Activated naive CD8-positive, alpha-beta T cell treated with anti-CD3 and anti-CD28 coated beads, Interleukin-2, amount 10 ng/mL, durations not matched to agents 7 days and 5 days (primary cell): ENCODE results near the gene SEL1L3. TPM values are rescaled to one million over a fixed set of nuclear protein-coding genes. Genes with fewer than 3 reads are reported as not detected.

Experiments
- ATAC-seq: fragments of 150-1000 bp; cut with Tn5 transposase; one replicate; pipeline ENCODE4 v1.10.0; 2021; ENCODE audit warnings: low read depth, moderate library complexity
- POLR2A ChIA-PET: fragments of 350-600 bp; sonication (Branson Sonifier 250); formaldehyde crosslinking; loops from one replicate; lab custom pipeline; 2021; ENCODE audit warnings: antibody characterized with exemption; lab: Charles Lee
- DNase-seq: peaks from one replicate; pipeline ENCODE4 v3.0.0; 2021
- H3K27ac Mint-ChIP-seq: one replicate; pipeline ENCODE4 v1.8.0; 2022; ENCODE audit warnings: mild to moderate bottlenecking, mixed read lengths
- H3K27me3 Mint-ChIP-seq: one replicate; pipeline ENCODE4 v1.8.0; 2022; ENCODE audit warnings: mild to moderate bottlenecking, moderate library complexity, mixed read lengths
- H3K36me3 Mint-ChIP-seq: one replicate; pipeline ENCODE4 v1.8.0; 2021; ENCODE audit warnings: mild to moderate bottlenecking, mixed read lengths
- H3K4me1 Mint-ChIP-seq: one replicate; pipeline ENCODE4 v1.8.0; 2021; ENCODE audit warnings: mixed read lengths
- H3K4me3 Mint-ChIP-seq: one replicate; pipeline ENCODE4 v1.8.0; 2022; ENCODE audit warnings: mild to moderate bottlenecking, moderate library complexity, mixed read lengths
- H3K9me3 Mint-ChIP-seq: one replicate; pipeline ENCODE4 v1.8.0; 2021; ENCODE audit warnings: mixed read lengths
- total RNA-seq, 2 experiments: library from RNA; stranded (reverse); gene quantifications; one replicate each; pipeline ENCODE4 v1.2.3, GENCODE V29; 2021

SEL1L3 gene
- total RNA-seq, 2 experiments from 2014 or later = 62.8 to 69.7 TPM

GRCh38 chr4:25800245-25800644, 62.5 kb downstream of the SEL1L3 start:
- POLR2A ChIA-PET = no interaction called here
- no peak overlapping the region for H3K27ac Mint-ChIP-seq

GRCh38 chr4:25799522-25799921, 63.3 kb downstream of the SEL1L3 start:
- DNase-seq (no peak), ATAC-seq (no peak)
- H3K9me3 Mint-ChIP-seq = no peaks in the 10 kb centered on the region
- peaks cover 46% of the 10 kb centered on the region for H3K36me3 Mint-ChIP-seq
- POLR2A ChIA-PET = no interaction called here
- no peak overlapping the region for H3K4me3 Mint-ChIP-seq
- no peaks in the 10 kb centered on the region for H3K4me1 Mint-ChIP-seq
- no peaks in the 10 kb centered on the region for H3K27me3 Mint-ChIP-seq
- peak overlapping the region; percentile 3 for H3K27ac Mint-ChIP-seq

More at GRCh38 chr4:25800245-25800644, 62.5 kb downstream of the SEL1L3 start:
- no peaks in the 10 kb centered on the region for H3K4me1 Mint-ChIP-seq
- peaks cover 42% of the 10 kb centered on the region for H3K36me3 Mint-ChIP-seq
- no peak overlapping the region for H3K4me3 Mint-ChIP-seq
- no peaks in the 10 kb centered on the region for H3K9me3 Mint-ChIP-seq
- ATAC-seq (no peak), DNase-seq (no peak)
- H3K27me3 Mint-ChIP-seq = no peaks in the 10 kb centered on the region

GRCh38 chr4:25797136-25797535, 65.7 kb downstream of the SEL1L3 start:
- no peak for DNase-seq
- no peaks in the 10 kb centered on the region for H3K4me1 Mint-ChIP-seq
- no peak overlapping the region for H3K4me3 Mint-ChIP-seq
- H3K27me3 Mint-ChIP-seq = no peaks in the 10 kb centered on the region
- no peak for ATAC-seq
- H3K36me3 Mint-ChIP-seq = peaks cover 51% of the 10 kb centered on the region
- H3K27ac Mint-ChIP-seq = peak overlapping the region; percentile 33
- no peaks in the 10 kb centered on the region for H3K9me3 Mint-ChIP-seq
- POLR2A ChIA-PET = no interaction called here

GRCh38 chr4:25795566-25796454, 67.0 kb downstream of the SEL1L3 start:
- no peaks in the 10 kb centered on the region for H3K27me3 Mint-ChIP-seq
- POLR2A ChIA-PET = no interaction called here
- DNase-seq (no peak), ATAC-seq (no peak)
- no peaks in the 10 kb centered on the region for H3K4me1 Mint-ChIP-seq
- H3K9me3 Mint-ChIP-seq = no peaks in the 10 kb centered on the region
- H3K27ac Mint-ChIP-seq = no peak overlapping the region
- H3K4me3 Mint-ChIP-seq = no peak overlapping the region
- H3K36me3 Mint-ChIP-seq = peaks cover 42% of the 10 kb centered on the region

GRCh38 chr4:25795091-25795490, 67.7 kb downstream of the SEL1L3 start:
- H3K4me1 Mint-ChIP-seq = no peaks in the 10 kb centered on the region
- no peak overlapping the region for H3K4me3 Mint-ChIP-seq
- no peaks in the 10 kb centered on the region for H3K9me3 Mint-ChIP-seq
- DNase-seq (no peak), ATAC-seq (no peak)
- POLR2A ChIA-PET = no interaction called here
- H3K27ac Mint-ChIP-seq = no peak overlapping the region
- peaks cover 44% of the 10 kb centered on the region for H3K36me3 Mint-ChIP-seq
- no peaks in the 10 kb centered on the region for H3K27me3 Mint-ChIP-seq

GRCh38 chr4:25792876-25793275, 69.9 kb downstream of the SEL1L3 start:
- Mint-ChIP-seq H3K36me3 (peaks cover 47% of the 10 kb centered on the region), H3K27ac (peak overlapping the region; percentile 11)

GRCh38 chr4:25792200-25792791, 70.5 kb downstream of the SEL1L3 start:
- POLR2A ChIA-PET = no interaction called here
- ATAC-seq (no peak), DNase-seq (no peak)
- Mint-ChIP-seq H3K9me3 (no peaks in the 10 kb centered on the region), H3K27me3 (no peaks in the 10 kb centered on the region), H3K27ac (no peak overlapping the region), H3K36me3 (peaks cover 49% of the 10 kb centered on the region), H3K4me3 (no peak overlapping the region), H3K4me1 (peaks cover 3% of the 10 kb centered on the region)

More at GRCh38 chr4:25792876-25793275, 69.9 kb downstream of the SEL1L3 start:
- Mint-ChIP-seq H3K27me3 (no peaks in the 10 kb centered on the region), H3K4me3 (no peak overlapping the region), H3K9me3 (no peaks in the 10 kb centered on the region), H3K4me1 (peaks cover 3% of the 10 kb centered on the region)
- ATAC-seq = no peak
- DNase-seq = no peak
- POLR2A ChIA-PET = no interaction called here

- Mint-ChIP-seq H3K27me3 (no peaks in the 10 kb centered on the region), H3K4me3 (no peak overlapping the region), H3K36me3 (peaks cover 54% of the 10 kb centered on the region), H3K27ac (no peak overlapping the region), H3K9me3 (no peaks in the 10 kb centered on the region), H3K4me1 (peaks cover 9% of the 10 kb centered on the region)
- DNase-seq = no peak
- POLR2A ChIA-PET = no interaction called here
- ATAC-seq = no peak
Observed at GRCh38 chr4:25790024-25790423, 72.8 kb downstream of the SEL1L3 start.

GRCh38 chr4:25788703-25789238, 74.0 kb downstream of the SEL1L3 start:
- ATAC-seq (no peak), DNase-seq (no peak)
- H3K4me1 Mint-ChIP-seq = peaks cover 21% of the 10 kb centered on the region
- peaks cover 53% of the 10 kb centered on the region for H3K36me3 Mint-ChIP-seq
- no peak overlapping the region for H3K27ac Mint-ChIP-seq
- H3K4me3 Mint-ChIP-seq = no peak overlapping the region
- H3K27me3 Mint-ChIP-seq = no peaks in the 10 kb centered on the region
- H3K9me3 Mint-ChIP-seq = no peaks in the 10 kb centered on the region
- POLR2A ChIA-PET = no interaction called here

GRCh38 chr4:25786497-25787065, 76.2 kb downstream of the SEL1L3 start:
- no peak overlapping the region for H3K27ac Mint-ChIP-seq
- H3K27me3 Mint-ChIP-seq = no peaks in the 10 kb centered on the region
- H3K36me3 Mint-ChIP-seq = peaks cover 54% of the 10 kb centered on the region
- POLR2A ChIA-PET = no interaction called here
- H3K4me3 Mint-ChIP-seq = no peak overlapping the region
- ATAC-seq = no peak
- peaks cover 21% of the 10 kb centered on the region for H3K4me1 Mint-ChIP-seq
- no peaks in the 10 kb centered on the region for H3K9me3 Mint-ChIP-seq
- DNase-seq = no peak

GRCh38 chr4:25783943-25784342, 78.8 kb downstream of the SEL1L3 start:
- peak; percentile 83 for ATAC-seq
- no peak overlapping the region for H3K4me3 Mint-ChIP-seq
- no peaks in the 10 kb centered on the region for H3K9me3 Mint-ChIP-seq
- peaks cover 63% of the 10 kb centered on the region for H3K36me3 Mint-ChIP-seq
- POLR2A ChIA-PET = no interaction called here
- DNase-seq = no peak
- peaks cover 21% of the 10 kb centered on the region for H3K4me1 Mint-ChIP-seq
- H3K27ac Mint-ChIP-seq = peak overlapping the region; percentile 43
- H3K27me3 Mint-ChIP-seq = no peaks in the 10 kb centered on the region

- peaks cover 61% of the 10 kb centered on the region for H3K36me3 Mint-ChIP-seq
- no peak for DNase-seq
- H3K4me1 Mint-ChIP-seq = peaks cover 18% of the 10 kb centered on the region
- H3K9me3 Mint-ChIP-seq = no peaks in the 10 kb centered on the region
- H3K4me3 Mint-ChIP-seq = no peak overlapping the region
- no peaks in the 10 kb centered on the region for H3K27me3 Mint-ChIP-seq
- H3K27ac Mint-ChIP-seq = no peak overlapping the region
- ATAC-seq = no peak
- POLR2A ChIA-PET = no interaction called here
Observed at GRCh38 chr4:25783126-25783525, 79.7 kb downstream of the SEL1L3 start.

- Mint-ChIP-seq H3K27ac (no peak overlapping the region), H3K27me3 (no peaks in the 10 kb centered on the region), H3K9me3 (no peaks in the 10 kb centered on the region), H3K4me3 (no peak overlapping the region), H3K36me3 (peaks cover 62% of the 10 kb centered on the region), H3K4me1 (peaks cover 18% of the 10 kb centered on the region)
- ATAC-seq (no peak), DNase-seq (no peak)
- POLR2A ChIA-PET = no interaction called here
Observed at GRCh38 chr4:25782482-25782881, 80.3 kb downstream of the SEL1L3 start.
